Uterus (tissue), 2 donors: Measurements from ENCODE around the gene RAB3IL1.

Experiments used
- POLR2A ChIP-seq, 2 donors: fragments of 450-650 bp; IDR thresholded peaks; one replicate each; pipeline ENCODE4 v1.6.1; 2016; ENCODE audit warnings: antibody characterized with exemption in 2 of 2, mild to moderate bottlenecking in 1 of 2, moderate library complexity in 1 of 2
- TF ChIP-seq, protein P1 (sequence below), 4 experiments: fragments of 200-600 bp in 2 of 4; fragments of 450-650 bp in 2 of 4; sonication (generic) in 2 of 4; IDR thresholded peaks; one replicate each; pipeline ENCODE4 v1.5.1; 2016 to 2019; ENCODE audit warnings: antibody characterized with exemption in 4 of 4, mild to moderate bottlenecking in 2 of 4, moderate library complexity in 1 of 4

DNA sequence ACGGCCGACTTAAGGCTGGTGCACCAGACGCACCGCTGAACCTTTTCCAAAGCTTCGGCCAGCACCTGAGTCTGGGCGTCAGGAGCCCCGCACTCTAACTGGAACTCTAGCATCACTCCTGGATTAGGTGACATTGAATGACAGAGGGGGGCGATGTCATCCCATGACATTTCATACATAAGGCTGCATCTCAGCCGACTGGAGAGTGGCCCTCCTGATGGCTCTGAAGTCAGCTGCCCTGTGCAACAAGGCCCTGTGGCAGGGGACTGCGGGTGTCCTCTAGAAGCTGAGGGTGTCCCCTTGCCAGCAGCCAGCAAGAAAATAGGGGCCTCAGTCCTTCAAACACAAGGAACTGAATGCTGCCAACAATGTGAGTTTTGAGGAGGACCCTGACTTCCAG lies 16.0 kb downstream of the RAB3IL1 start:
- no peak for TF ChIP-seq POLR2A (IDR thresholded peaks at IDR 0.05)
- TF ChIP-seq, protein P1, sequence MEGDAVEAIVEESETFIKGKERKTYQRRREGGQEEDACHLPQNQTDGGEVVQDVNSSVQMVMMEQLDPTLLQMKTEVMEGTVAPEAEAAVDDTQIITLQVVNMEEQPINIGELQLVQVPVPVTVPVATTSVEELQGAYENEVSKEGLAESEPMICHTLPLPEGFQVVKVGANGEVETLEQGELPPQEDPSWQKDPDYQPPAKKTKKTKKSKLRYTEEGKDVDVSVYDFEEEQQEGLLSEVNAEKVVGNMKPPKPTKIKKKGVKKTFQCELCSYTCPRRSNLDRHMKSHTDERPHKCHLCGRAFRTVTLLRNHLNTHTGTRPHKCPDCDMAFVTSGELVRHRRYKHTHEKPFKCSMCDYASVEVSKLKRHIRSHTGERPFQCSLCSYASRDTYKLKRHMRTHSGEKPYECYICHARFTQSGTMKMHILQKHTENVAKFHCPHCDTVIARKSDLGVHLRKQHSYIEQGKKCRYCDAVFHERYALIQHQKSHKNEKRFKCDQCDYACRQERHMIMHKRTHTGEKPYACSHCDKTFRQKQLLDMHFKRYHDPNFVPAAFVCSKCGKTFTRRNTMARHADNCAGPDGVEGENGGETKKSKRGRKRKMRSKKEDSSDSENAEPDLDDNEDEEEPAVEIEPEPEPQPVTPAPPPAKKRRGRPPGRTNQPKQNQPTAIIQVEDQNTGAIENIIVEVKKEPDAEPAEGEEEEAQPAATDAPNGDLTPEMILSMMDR (IDR thresholded peaks at IDR 0.05) = no peak
